Transverse colon (tissue), 4 donors: ENCODE data around the gene SLC6A4. TPM values are rescaled to one million over a fixed set of nuclear protein-coding genes. Genes with fewer than 3 reads are reported as not detected.

Source experiments
- DNase-seq: peaks from one replicate; pipeline ENCODE4 v3.0.0-alpha.2; 2019
- H3K27ac ChIP-seq, 4 donors: fragments of 200-600 bp; sonication (generic); 2 replicates each; pipeline ENCODE4 v1.5.1; 2016 to 2018; ENCODE audit warnings: inconsistent platforms in 4 of 4
- H3K27me3 ChIP-seq: fragments of 200-600 bp; sonication (generic); 2 replicates; pipeline ENCODE4 v1.5.1; 2017; ENCODE audit warnings: inconsistent platforms
- H3K36me3 ChIP-seq, 4 donors: fragments of 200-600 bp; sonication (generic); 2 replicates each; pipeline ENCODE4 v1.5.1; 2017 to 2019; ENCODE audit warnings: inconsistent platforms in 4 of 4
- H3K4me1 ChIP-seq, 4 donors: fragments of 200-600 bp; sonication (generic); 2 replicates each; pipeline ENCODE4 v1.5.1; 2017 to 2020; ENCODE audit warnings: inconsistent platforms in 4 of 4
- H3K4me3 ChIP-seq, 4 donors: fragments of 200-600 bp; sonication (generic); 1 replicate in 1 of 4; 2 replicates in 3 of 4; pipeline versions ENCODE4 v1.5.1 to v1.6.1; 2017 to 2019; ENCODE audit warnings: inconsistent platforms in 4 of 4
- H3K9me3 ChIP-seq, 2 donors: fragments of 200-600 bp; sonication (generic); 2 replicates each; pipeline ENCODE4 v1.5.1; 2017 to 2019; ENCODE audit warnings: inconsistent platforms in 2 of 2
- CTCF ChIP-seq, 5 experiments: fragments of 200-600 bp in 3 of 5; fragments of 450-650 bp in 2 of 5; sonication (generic) in 3 of 5; IDR thresholded peaks; 1 replicate in 2 of 5; 2 replicates in 3 of 5; pipeline ENCODE4 v1.5.1; 2016 to 2017; ENCODE audit warnings: antibody characterized with exemption in 5 of 5, inconsistent platforms in 3 of 5, mild to moderate bottlenecking in 2 of 5, moderate library complexity in 1 of 5
- EP300 ChIP-seq: sonication (generic); formaldehyde crosslinking; IDR thresholded peaks from one replicate; pipeline ENCODE4 v1.6.1; 2017; ENCODE audit warnings: antibody characterized with exemption, low read depth
- POLR2A ChIP-seq: fragments of 450-650 bp; IDR thresholded peaks from one replicate; pipeline ENCODE4 v1.6.1; 2016; ENCODE audit warnings: antibody characterized with exemption, mild to moderate bottlenecking, moderate library complexity
- POLR2AphosphoS5 ChIP-seq, 3 donors: sonication (generic); formaldehyde crosslinking; IDR thresholded peaks; one replicate each; pipeline ENCODE4 v1.6.1; 2016; ENCODE audit warnings: antibody characterized with exemption in 3 of 3
- WGBS, 2 donors: methylation state at CpG; one replicate each; pipeline ENCODE4 v1.1.5; 2018; ENCODE audit warnings: low coverage in 1 of 2; 5-methylcytosine and 5-hydroxymethylcytosine counted together
- in situ Hi-C, 4 donors: fragments of 200-750 bp; cut with MboI; loops; one replicate each; pipeline versions ENCODE4 v1.15.0 to v1.15.1; 2017; ENCODE audit warnings: low sequenced_read_pairs in 3 of 4, low pct_ligation_motif_present in 1 of 4, low pct_unique_long_range_greater_than_20kb in 1 of 4
- intact Hi-C: fragments of 100-400 bp; cut with DNase I; formaldehyde crosslinking; loops from one replicate; pipeline ENCODE4 v1.15.1; 2023; ENCODE audit warnings: low total_unique reads
- total RNA-seq, 4 donors: library from RNA; depleted of rRNA; stranded (reverse); fragments of >200 nt; gene quantifications; one replicate each; pipeline ENCODE4 v1.1.0, GENCODE V29; 2016

SLC6A4 gene
- total RNA-seq, 4 donors from 2014 or later = 0.16 to 4.8 TPM; not detected in 2

GRCh38 chr17:30217746-30218245 is 17.7 kb downstream of the SLC6A4 start:
- no peak for TF ChIP-seq POLR2AphosphoS5 (IDR thresholded peaks at IDR 0.05)
- no peak for TF ChIP-seq EP300
- TF ChIP-seq POLR2A = no peak
- no peak for TF ChIP-seq CTCF (IDR thresholded peaks at IDR 0.05)
- WGBS, 2 donors = 95 to 100% methylated on average over 6 to 11 of the region's 11 CpGs
- Histone ChIP-seq H3K9me3 (no peaks in the 10 kb centered on the region), H3K4me1 (no peaks in the 10 kb centered on the region), H3K36me3 (no peaks in the 10 kb centered on the region), H3K27me3 (no peaks in the 10 kb centered on the region), H3K4me3 (no peak overlapping the region), H3K27ac (no peak overlapping the region)
- intact Hi-C loops (loop anchor here (2.0 kb wide), 1 partner anchor 25 kb away; no protein-coding TSS in a partner anchor), in situ Hi-C loops (no loop called here)
- DNase-seq = no peak

- DNase-seq = no peak
- intact Hi-C loops (no loop called here), in situ Hi-C loops (no loop called here)
- 94% methylated on average over 6 of the region's 6 CpGs; no CpG with 5 or more reads in 1 of the 2 donors for WGBS, 2 donors
- no peak overlapping the region for H3K27ac ChIP-seq
- H3K27me3 ChIP-seq = no peaks in the 10 kb centered on the region
- H3K36me3 ChIP-seq = no peaks in the 10 kb centered on the region
- TF ChIP-seq CTCF (IDR thresholded peaks at IDR 0.05) (no peak), EP300 (no peak)
- no peak overlapping the region for H3K4me3 ChIP-seq
- no peaks in the 10 kb centered on the region for H3K9me3 ChIP-seq
- no peaks in the 10 kb centered on the region for H3K4me1 ChIP-seq
These were observed 18.4 kb downstream of the SLC6A4 start for GRCh38 chr17:30217054-30217453.

- in situ Hi-C loops = no loop called here
These were observed 22.7 kb downstream of the SLC6A4 start for GRCh38 chr17:30212750-30213149.

GRCh38 chr17:30211371-30211770 is 24.1 kb downstream of the SLC6A4 start:
- H3K4me1 ChIP-seq = no peaks in the 10 kb centered on the region
- no peak for TF ChIP-seq CTCF (IDR thresholded peaks at IDR 0.05)
- TF ChIP-seq EP300 = no peak
- no peak for TF ChIP-seq POLR2AphosphoS5 (IDR thresholded peaks at IDR 0.05)
- TF ChIP-seq POLR2A = no peak
- intact Hi-C loops = no loop called here
- no peak for DNase-seq
- WGBS, 2 donors = 86 to 89% methylated on average over 3 to 6 of the region's 6 CpGs
- H3K9me3 ChIP-seq = no peaks in the 10 kb centered on the region
- no peak overlapping the region for H3K27ac ChIP-seq
- H3K4me3 ChIP-seq = no peak overlapping the region
- in situ Hi-C loops = no loop called here
- no peaks in the 10 kb centered on the region for H3K27me3 ChIP-seq
- H3K36me3 ChIP-seq = no peaks in the 10 kb centered on the region

More at GRCh38 chr17:30212750-30213149, 22.7 kb downstream of the SLC6A4 start:
- Histone ChIP-seq H3K36me3 (no peaks in the 10 kb centered on the region), H3K27me3 (no peaks in the 10 kb centered on the region), H3K4me3 (no peak overlapping the region), H3K9me3 (no peaks in the 10 kb centered on the region), H3K27ac (no peak overlapping the region), H3K4me1 (no peaks in the 10 kb centered on the region)
- TF ChIP-seq CTCF (IDR thresholded peaks at IDR 0.05) (no peak), EP300 (no peak), POLR2A (no peak), POLR2AphosphoS5 (IDR thresholded peaks at IDR 0.05) (no peak)
- no peak for DNase-seq
- WGBS, 2 donors = 92% methylated on average over 11 of the region's 11 CpGs; no CpG with 5 or more reads in 1 of the 2 donors
- intact Hi-C loops = no loop called here
